Common myeloid progenitor, CD34-positive (primary cell): ENCODE data around the gene EVA1C.

Source experiments
- CTCF ChIA-PET: fragments of 350-600 bp; sonication (Branson Sonifier 250); formaldehyde crosslinking; loops from one replicate; lab custom pipeline; 2021; ENCODE audit warnings: antibody characterized with exemption; lab: Charles Lee
- POLR2A ChIA-PET: fragments of 350-600 bp; sonication (Branson Sonifier 250); formaldehyde crosslinking; loops from one replicate; lab custom pipeline; 2021; ENCODE audit warnings: antibody characterized with exemption; lab: Charles Lee
- DNase-seq, 3 donors: peaks; one replicate each; pipeline versions ENCODE4 v3.0.0 to v3.0.0-alpha.2; 2013
- H3K27ac ChIP-seq, 2 experiments: 1 replicate in 1 of 2; 2 replicates in 1 of 2; pipeline ENCODE4 v1.7.0; 2013; ENCODE audit warnings: inconsistent platforms in 2 of 2, low read length in 2 of 2, mild to moderate bottlenecking in 2 of 2, low read depth in 1 of 2, moderate library complexity in 1 of 2; ENCODE audit not compliant: severe bottlenecking in 2 of 2, insufficient read depth in 1 of 2, poor library complexity in 1 of 2
- H3K27me3 ChIP-seq, 5 experiments: replicated peaks in 2 of 5; 1 replicate in 3 of 5; 2 replicates in 2 of 5; pipeline versions ENCODE4 v1.6.1 to v1.7.0; 2013; ENCODE audit warnings: low read length in 4 of 5, mild to moderate bottlenecking in 2 of 5, moderate library complexity in 2 of 5, inconsistent platforms in 1 of 5; ENCODE audit not compliant: insufficient read depth in 5 of 5, control insufficient read depth in 4 of 5
- H3K36me3 ChIP-seq, 4 experiments: 1 replicate in 2 of 4; 2 replicates in 2 of 4; pipeline versions ENCODE4 v1.6.1 to v1.7.0; 2013; ENCODE audit warnings: low read length in 3 of 4, control low read depth in 1 of 4, mild to moderate bottlenecking in 1 of 4; ENCODE audit not compliant: control insufficient read depth in 4 of 4, insufficient read depth in 4 of 4
- H3K4me1 ChIP-seq, 4 experiments: 1 replicate in 3 of 4; 2 replicates in 1 of 4; pipeline versions ENCODE4 v1.6.1 to v1.7.1; 2013; ENCODE audit warnings: low read length in 3 of 4, mild to moderate bottlenecking in 3 of 4, control low read depth in 1 of 4, inconsistent platforms in 1 of 4, moderate library complexity in 1 of 4; ENCODE audit not compliant: control insufficient read depth in 4 of 4, insufficient read depth in 4 of 4; ENCODE audit errors: control extremely low read depth in 1 of 4
- H3K4me3 ChIP-seq, 7 experiments: 1 replicate in 4 of 7; 2 replicates in 3 of 7; pipeline versions ENCODE4 v1.5.1 to v1.7.0; 2013; ENCODE audit warnings: mild to moderate bottlenecking in 7 of 7, low read length in 6 of 7, moderate library complexity in 6 of 7, inconsistent platforms in 2 of 7, low read depth in 2 of 7, control low read depth in 1 of 7; ENCODE audit not compliant: insufficient read depth in 4 of 7, control insufficient read depth in 1 of 7; ENCODE audit errors: extremely low read depth in 1 of 7
- H3K9me3 ChIP-seq, 5 experiments: 1 replicate in 4 of 5; 2 replicates in 1 of 5; pipeline versions ENCODE4 v1.6.1 to v1.7.1; 2013; ENCODE audit warnings: low read length in 4 of 5, mild to moderate bottlenecking in 2 of 5, inconsistent platforms in 1 of 5, low read depth in 1 of 5, moderate library complexity in 1 of 5; ENCODE audit not compliant: control insufficient read depth in 4 of 5, insufficient read depth in 2 of 5; ENCODE audit errors: control extremely low read depth in 1 of 5
- WGBS: methylation state at CpG from one replicate; pipeline ENCODE4 v1.1.5; 2013; ENCODE audit not compliant: insufficient coverage; 5-methylcytosine and 5-hydroxymethylcytosine counted together

EVA1C gene

GRCh38 chr21:32467291-32467690 is 54.8 kb downstream of the EVA1C start:
- ChIA-PET CTCF (interaction anchor here (0.9 kb wide), 1 partner anchor 24 kb away, joined by 3 read pairs; no protein-coding TSS in a partner anchor), POLR2A (interaction anchor here (0.6 kb wide), 1 partner anchor 304 kb away, joined by 3 read pairs; the partner anchor contains the start of gene PAXBP1)
- no peak for DNase-seq
- no peak overlapping the region for H3K4me3 ChIP-seq
- no peaks in the 10 kb centered on the region for H3K4me1 ChIP-seq
- peaks cover 0 to 14% (median 3%) of the 10 kb centered on the region in 4 experiments for H3K36me3 ChIP-seq
- H3K9me3 ChIP-seq, result peaks cover 0 to 5% (median 0%) of the 10 kb centered on the region in 5 experiments
- H3K27me3 ChIP-seq, result no peaks in the 10 kb centered on the region
- WGBS, result 100% methylated on average over 3 of the region's 4 CpGs
- H3K27ac ChIP-seq, result no peak overlapping the region

GRCh38 chr21:32468681-32469111 is 56.2 kb downstream of the EVA1C start:
- CTCF ChIA-PET, result no interaction called here
- peaks cover 0 to 19% (median 4%) of the 10 kb centered on the region in 4 experiments for H3K36me3 ChIP-seq
- 89% methylated on average over 4 of the region's 6 CpGs for WGBS

GRCh38 chr21:32469628-32470027 is 57.1 kb downstream of the EVA1C start:
- Histone ChIP-seq H3K4me1 (no peaks in the 10 kb centered on the region), H3K4me3 (no peak overlapping the region), H3K27me3 (no peaks in the 10 kb centered on the region), H3K27ac (no peak overlapping the region), H3K36me3 (peaks cover 0 to 21% (median 5%) of the 10 kb centered on the region in 4 experiments), H3K9me3 (no peaks in the 10 kb centered on the region)
- CTCF ChIA-PET, result no interaction called here
- 95% methylated on average over 5 of the region's 5 CpGs for WGBS
- DNase-seq, result no peak
- POLR2A ChIA-PET, result no interaction called here

More at GRCh38 chr21:32468681-32469111, 56.2 kb downstream of the EVA1C start:
- DNase-seq, result peak in 1 of 3 donors; percentile 8
- H3K4me3 ChIP-seq, result no peak overlapping the region
- no peak overlapping the region for H3K27ac ChIP-seq
- POLR2A ChIA-PET, result no interaction called here
- no peaks in the 10 kb centered on the region for H3K27me3 ChIP-seq
- no peaks in the 10 kb centered on the region for H3K9me3 ChIP-seq
- no peaks in the 10 kb centered on the region for H3K4me1 ChIP-seq

- no peak for DNase-seq
- Histone ChIP-seq H3K27me3 (no peaks in the 10 kb centered on the region), H3K36me3 (peaks cover 0 to 19% (median 5%) of the 10 kb centered on the region in 4 experiments), H3K27ac (no peak overlapping the region), H3K9me3 (no peaks in the 10 kb centered on the region), H3K4me3 (no peak overlapping the region), H3K4me1 (no peaks in the 10 kb centered on the region)
- ChIA-PET CTCF (interaction anchor here (0.6 kb wide), 1 partner anchor 9 kb away, joined by 5 read pairs; no protein-coding TSS in a partner anchor), POLR2A (interaction anchor here (0.6 kb wide), 1 partner anchor 21 kb away, joined by 8 read pairs; no protein-coding TSS in a partner anchor)
- 100% methylated on average over 8 of the region's 9 CpGs for WGBS
Measured at GRCh38 chr21:32470206-32470605, 57.7 kb downstream of the EVA1C start.

- ChIA-PET POLR2A (no interaction called here), CTCF (interaction anchor here (1.0 to 2.0 kb wide), 2 partner anchors 9 to 96 kb away, joined by 3 to 4 read pairs; no protein-coding TSS in a partner anchor)
- Histone ChIP-seq H3K27me3 (no peaks in the 10 kb centered on the region), H3K9me3 (no peaks in the 10 kb centered on the region), H3K4me1 (no peaks in the 10 kb centered on the region), H3K4me3 (no peak overlapping the region), H3K36me3 (peaks cover 0 to 19% (median 5%) of the 10 kb centered on the region in 4 experiments), H3K27ac (no peak overlapping the region)
- no peak for DNase-seq
- 98% methylated on average over 16 of the region's 17 CpGs for WGBS
Measured at GRCh38 chr21:32472890-32473765, 60.6 kb downstream of the EVA1C start.

GRCh38 chr21:32474179-32475059 is 61.9 kb downstream of the EVA1C start:
- H3K9me3 ChIP-seq, result no peaks in the 10 kb centered on the region
- no peaks in the 10 kb centered on the region for H3K27me3 ChIP-seq
- H3K27ac ChIP-seq, result no peak overlapping the region
- ChIA-PET POLR2A (interaction anchor here (0.6 kb wide), 1 partner anchor 13 kb away, joined by 3 read pairs; no protein-coding TSS in a partner anchor), CTCF (interaction anchor here (0.7 to 2.0 kb wide), 3 partner anchors 17 to 95 kb away, joined by 3 to 4 read pairs (median 3); no protein-coding TSS in a partner anchor)
- H3K36me3 ChIP-seq, result peaks cover 0 to 11% (median 5%) of the 10 kb centered on the region in 4 experiments
- no peak for DNase-seq
- 96% methylated on average over 14 of the region's 15 CpGs for whole genome bisulfite sequencing
- H3K4me3 ChIP-seq, result no peak overlapping the region
- H3K4me1 ChIP-seq, result no peaks in the 10 kb centered on the region
